HuH-7 (cell line): ENCODE data around the gene ERCC2.
"Not testable (repeated sequence)": the region's sequence is repeated elsewhere in the genome, so short reads cannot be mapped to it uniquely, and the experiment has no call there.

Experiments
- DNase-seq: peaks from one replicate; pipeline ENCODE4 v3.0.0; 2011; ENCODE audit warnings: low spot score

ERCC2 gene

DNA sequence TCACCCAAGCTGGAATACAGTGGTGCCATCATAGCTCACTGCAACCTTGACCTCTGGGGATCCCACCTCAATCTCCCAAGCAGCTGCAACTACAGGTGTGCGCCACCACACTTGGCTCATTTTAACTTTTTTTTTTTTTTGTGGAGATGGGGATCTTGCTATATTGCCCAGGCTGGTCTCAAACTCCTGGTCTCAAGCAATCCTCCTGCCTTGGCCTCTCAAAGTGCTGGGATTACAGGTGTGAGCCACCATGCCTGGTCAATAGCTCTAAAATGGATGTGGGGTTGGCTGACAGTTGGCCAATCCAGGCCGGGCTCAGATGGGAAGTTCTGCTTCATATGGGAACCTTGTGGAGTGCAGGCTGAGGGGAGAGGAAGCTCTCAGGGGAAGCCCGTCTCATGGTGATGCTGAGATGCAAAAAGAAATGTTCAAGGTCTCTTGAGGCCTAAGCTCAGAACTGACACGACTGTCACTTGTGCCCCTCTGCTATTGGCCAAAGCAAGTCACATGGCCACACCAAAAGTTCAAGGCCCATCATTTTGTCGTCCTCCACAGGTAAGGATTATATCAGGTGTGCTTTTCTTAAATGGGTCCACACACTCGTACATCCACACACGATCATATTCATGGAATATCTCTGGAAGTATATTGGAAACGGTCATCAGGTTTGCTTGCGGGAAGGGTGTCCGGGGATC lies 36.6 kb downstream of the ERCC2 start:
- no peak for DNase-seq

GRCh38 chr19:45331411-45331810 lies 39.0 kb downstream of the ERCC2 start:
- no peak for DNase-seq

GRCh38 chr19:45327404-45328143 lies 42.8 kb downstream of the ERCC2 start:
- DNase-seq: no peak

DNA sequence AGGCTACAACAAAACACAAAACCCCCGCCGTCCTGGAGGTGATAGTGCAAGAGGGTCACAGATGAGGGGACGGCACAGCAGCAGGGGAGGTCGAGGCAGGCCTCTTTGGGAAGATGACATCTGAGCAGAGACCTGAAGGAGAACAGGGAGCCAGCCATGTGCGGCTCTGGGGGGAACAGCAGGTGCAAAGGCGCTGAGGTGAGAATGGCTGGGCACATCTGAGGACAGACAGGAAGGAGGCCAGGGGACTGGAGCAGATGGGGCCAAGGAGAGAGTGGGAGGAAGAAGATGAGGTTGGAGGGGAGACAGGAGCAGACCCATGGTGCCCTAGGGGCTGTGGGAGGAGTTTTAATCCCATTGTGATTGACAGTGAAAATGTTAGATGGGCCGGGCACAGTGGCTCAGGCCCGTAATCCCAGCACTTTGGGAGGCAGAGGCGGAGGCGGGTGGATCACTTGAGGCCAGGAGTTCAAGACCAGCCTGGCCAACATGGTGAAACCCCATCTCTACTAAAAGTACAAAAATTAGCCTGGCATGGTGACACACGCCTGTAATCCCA lies 45.9 kb downstream of the ERCC2 start:
- DNase-seq: no peak

GRCh38 chr19:45323671-45324081 lies 46.7 kb downstream of the ERCC2 start:
- DNase-seq: no peak

DNA sequence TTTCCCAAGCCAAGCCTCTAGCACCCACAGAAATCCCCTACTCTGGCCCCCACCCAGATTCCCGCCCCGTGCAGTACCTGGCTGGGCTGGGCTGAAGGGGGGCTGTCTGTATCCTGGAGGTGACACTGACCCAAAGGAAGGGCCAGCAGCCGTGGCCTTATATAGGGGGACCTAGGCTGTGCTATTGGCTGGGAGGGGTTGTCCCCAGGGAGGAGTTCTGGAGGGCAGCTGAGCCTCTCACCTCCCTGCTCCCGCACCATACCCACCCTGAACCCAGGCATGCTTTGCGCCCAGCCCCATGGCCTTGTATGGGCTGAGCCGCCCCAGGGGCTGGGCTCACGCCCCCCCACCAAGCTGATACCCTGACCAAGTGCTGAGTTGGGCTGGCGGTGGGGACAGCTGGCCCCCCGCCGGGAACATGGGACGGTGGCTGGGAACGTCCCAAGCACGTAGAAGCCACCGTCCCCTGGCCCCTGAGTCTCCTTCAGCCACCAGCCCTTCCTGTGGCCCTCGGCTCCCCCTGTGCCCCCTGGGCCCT lies 47.6 kb downstream of the ERCC2 start, which contains the start of gene CKM:
CKM (minus strand) TSS at position 132 of the 538 bp plus-strand sequence. CDS start 3,162 bp downstream, outside the sequence.
- DNase-seq: no peak

DNA sequence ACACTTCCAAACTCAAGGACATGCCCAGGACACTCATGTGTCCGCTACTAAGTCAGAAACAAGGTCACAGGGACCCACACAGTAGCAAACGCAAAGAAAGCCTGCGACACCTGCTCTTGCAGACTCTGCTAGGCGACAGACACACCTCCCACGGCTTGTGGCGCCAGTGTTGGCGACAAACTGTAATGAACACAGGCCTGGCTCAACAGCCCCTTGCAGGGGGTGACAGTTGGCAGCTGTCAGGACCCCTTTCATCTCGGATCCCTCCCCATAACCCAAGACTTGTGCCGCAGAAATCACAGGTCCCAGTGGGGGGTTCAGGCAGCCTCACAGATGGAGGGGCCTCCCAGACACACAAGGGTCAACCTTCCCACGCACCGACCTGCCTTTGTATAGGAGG lies 48.1 kb downstream of the ERCC2 start:
- DNase-seq: no peak

DNA sequence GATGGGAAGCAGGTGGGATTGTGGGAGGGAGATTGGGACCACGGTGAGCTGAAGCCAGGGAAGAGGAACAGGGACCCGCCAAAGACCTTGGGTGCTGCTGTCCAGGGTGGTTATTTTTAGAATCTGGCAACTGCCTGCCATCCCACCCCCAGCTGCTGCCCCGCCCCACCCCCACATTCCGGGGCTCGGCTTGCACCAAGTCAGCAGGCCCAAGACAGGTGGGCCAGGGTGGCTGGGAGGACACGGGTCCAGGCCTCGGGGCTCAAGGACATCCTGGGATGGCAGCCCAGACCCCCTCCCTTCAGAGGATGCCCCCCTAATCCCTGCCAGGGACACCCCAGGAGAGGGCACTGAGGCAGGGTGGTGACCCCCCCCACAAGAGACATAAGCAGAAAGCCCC lies 48.5 kb downstream of the ERCC2 start:
- no peak for DNase-seq

GRCh38 chr19:45320997-45321775 lies 49.2 kb downstream of the ERCC2 start:
- no peak for DNase-seq

GRCh38 chr19:45315304-45315703 lies 55.1 kb downstream of the ERCC2 start:
- no peak for DNase-seq

DNA sequence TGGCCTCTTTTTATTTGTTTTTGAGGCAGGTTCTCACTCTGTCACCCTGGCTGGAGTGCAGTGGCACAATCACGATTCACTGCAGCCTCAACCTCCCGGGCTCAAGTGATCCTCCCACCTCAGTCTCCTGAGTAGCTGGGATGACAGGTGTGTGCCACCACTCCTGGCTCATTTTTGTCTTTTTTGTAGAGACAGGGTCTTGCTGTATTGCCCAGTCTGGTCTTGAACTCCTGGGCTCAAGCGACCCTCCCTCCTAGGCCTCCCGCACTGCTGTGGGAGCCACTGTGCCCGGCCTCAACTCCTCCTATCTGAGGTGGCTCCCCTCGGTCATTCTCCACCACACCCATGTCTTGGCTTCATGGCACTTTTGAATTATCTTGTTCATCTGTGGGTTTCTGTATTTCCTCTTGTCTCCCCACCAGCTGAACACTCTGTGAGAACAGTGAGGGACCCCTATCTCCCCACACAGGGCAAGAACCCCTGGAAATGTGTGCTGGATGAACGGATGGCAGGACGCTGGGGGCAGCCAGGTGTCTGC lies 55.6 kb downstream of the ERCC2 start:
- no peak for DNase-seq

DNA sequence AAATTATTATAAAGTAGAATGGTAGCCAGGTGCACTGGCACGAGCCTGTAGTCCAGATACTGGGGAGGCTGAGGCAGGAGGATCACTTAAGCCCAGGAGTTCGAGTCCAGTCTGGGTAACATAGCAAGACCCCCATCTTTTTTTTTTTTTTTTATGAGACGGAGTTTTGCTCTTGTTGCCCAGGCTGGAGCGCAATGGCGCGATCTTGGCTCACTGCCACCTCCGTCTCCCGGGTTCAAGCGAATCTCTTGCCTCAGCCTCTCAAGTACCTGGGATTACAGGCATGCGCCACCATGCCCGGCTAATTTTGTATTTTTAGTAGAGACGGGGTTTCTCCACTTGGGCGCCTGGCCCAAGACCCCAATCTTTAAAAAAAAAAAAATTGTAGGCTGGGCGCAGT lies 58.1 kb downstream of the ERCC2 start:
- DNase-seq: not testable (repeated sequence)

GRCh38 chr19:45311621-45312020 lies 58.8 kb downstream of the ERCC2 start:
- no peak for DNase-seq

DNA sequence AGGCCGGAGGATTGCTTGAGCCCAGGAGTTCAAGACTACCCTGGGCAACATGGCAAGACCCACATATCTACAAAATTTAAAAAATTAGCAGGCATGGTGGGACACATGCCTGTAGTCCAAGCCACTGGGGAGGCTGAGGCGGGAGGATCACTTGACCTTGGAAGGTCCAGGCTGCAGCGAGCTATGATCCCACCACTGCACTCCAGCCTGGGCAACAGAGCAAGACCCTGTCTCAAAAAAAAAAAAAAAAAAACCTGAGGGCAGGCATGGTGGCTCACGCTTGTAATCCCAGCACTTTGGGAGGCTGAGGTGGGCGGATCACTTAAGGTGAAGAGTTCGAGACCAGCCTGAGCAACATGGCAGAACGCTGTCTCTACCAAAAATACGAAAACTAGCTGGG lies 61.1 kb downstream of the ERCC2 start:
- DNase-seq: not testable (repeated sequence)

DNA sequence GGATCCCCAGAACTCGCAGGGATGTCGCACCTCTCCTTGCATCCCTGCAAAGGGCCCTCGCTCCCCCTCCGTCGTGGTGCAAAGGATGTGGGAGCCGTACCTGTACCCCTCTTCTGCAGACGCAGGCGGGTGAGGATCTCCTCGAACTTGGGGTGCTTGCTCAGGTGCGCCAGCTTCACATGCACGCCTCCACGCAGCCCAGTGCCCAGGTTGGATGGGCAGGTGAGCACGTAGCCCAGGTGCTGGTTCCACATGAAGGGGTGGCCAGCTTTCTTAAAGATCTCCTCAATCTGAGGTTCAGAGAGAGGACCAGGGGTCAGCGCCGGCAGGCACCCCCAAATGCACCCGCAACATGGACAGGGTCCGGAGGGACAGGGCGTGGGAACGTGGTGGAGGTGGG lies 63.0 kb downstream of the ERCC2 start:
- DNase-seq: no peak

DNA sequence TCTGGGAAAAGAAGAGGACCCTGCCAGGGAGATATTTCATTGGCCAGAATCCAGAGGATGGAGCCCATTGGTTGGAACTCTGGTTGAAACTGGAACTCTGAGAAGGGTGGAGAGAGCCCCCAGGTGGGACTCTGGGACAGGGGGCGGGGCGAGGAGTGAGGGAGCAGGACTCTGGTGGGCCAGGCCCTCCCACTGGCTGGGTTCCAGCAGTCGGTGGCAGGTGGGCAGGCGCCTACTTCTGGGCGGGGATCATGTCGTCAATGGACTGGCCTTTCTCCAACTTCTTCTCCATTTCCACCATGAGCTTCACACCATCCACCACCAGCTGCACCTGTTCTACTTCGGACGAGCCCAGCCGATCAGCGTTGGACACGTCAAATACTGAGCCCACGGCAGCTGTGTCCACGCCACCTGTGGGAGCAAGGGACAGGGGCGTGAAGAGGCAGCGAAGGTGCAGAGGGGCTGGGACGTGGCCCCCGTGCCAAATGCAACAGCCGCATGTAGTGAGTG lies 63.8 kb downstream of the ERCC2 start:
- no peak for DNase-seq

GRCh38 chr19:45306040-45306439 lies 64.3 kb downstream of the ERCC2 start:
- no peak for DNase-seq

- DNase-seq: no peak
These were observed 65.0 kb downstream of the ERCC2 start for GRCh38 chr19:45305421-45305820.

- DNase-seq: no peak
These were observed 65.4 kb downstream of the ERCC2 start for GRCh38 chr19:45305007-45305406.

- no peak for DNase-seq
These were observed 66.0 kb downstream of the ERCC2 start for GRCh38 chr19:45304141-45304926.
